ENCODE measurements around the gene CMC2.

Gene CMC2

DNA sequence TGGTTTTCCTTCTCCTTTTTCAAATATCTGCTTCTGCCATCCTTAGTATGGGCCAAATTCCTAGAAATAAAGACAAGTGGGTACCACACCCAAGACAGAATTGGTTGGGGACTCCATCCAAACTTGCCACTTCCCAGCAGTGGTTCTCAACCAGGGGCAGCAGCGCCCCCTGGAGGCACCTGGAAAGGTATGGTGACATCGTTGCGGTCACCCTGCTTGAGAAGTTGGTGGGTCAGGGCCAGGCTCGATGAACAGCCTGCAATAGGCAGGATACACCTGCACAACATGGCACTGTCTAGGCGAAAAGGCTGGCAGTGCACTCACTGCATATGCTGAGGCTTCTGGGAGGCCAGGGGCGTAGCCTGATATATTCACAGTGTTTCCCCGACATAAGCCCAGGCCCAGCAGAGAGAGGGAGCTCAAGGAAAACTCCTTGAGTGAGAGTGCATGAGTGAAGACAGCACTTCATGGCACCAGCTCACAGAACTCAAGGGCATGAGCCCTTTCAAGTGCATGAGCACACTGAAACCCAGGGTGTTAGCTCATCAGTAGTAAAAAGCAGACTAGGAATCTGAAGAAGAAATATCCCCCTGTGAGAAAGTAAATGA lies 57.7 kb downstream of the CMC2 start:
- ChIA-PET POLR2A (interaction anchor here (0.6 kb wide), 1 partner anchor 8 kb away, joined by 3 read pairs; no protein-coding TSS in a partner anchor), CTCF (interaction anchor here (0.6 to 1.8 kb wide), 12 partner anchors 8 to 193 kb away, joined by 3 to 5 read pairs (median 3); partner anchors contain the start of gene ATMIN)
- Histone ChIP-seq H3K9me3 (ENCODE audit: control extremely low read depth in 1 of 5, control insufficient read depth in 4 of 5, insufficient read depth in 2 of 5, low read depth in 1 of 5, low read length in 4 of 5) (peaks cover 0 to 2% (median 0%) of the 10 kb centered on the region in 5 experiments), H3K4me1 (ENCODE audit: control extremely low read depth in 1 of 4, control insufficient read depth in 4 of 4, insufficient read depth in 4 of 4, low read length in 3 of 4) (peaks cover 0 to 4% (median 0%) of the 10 kb centered on the region in 4 experiments), H3K4me3 (ENCODE audit: control insufficient read depth in 1 of 7, extremely low read depth in 1 of 7, insufficient read depth in 4 of 7, low read depth in 2 of 7, low read length in 6 of 7) (no peak overlapping the region), H3K36me3 (ENCODE audit: control insufficient read depth in 4 of 4, insufficient read depth in 4 of 4, low read length in 3 of 4) (no peaks in the 10 kb centered on the region), H3K27me3 (replicated peaks in 2 of 5; ENCODE audit: control insufficient read depth in 4 of 5, insufficient read depth in 5 of 5, low read length in 4 of 5) (peaks cover 0 to 5% (median 0%) of the 10 kb centered on the region in 5 experiments), H3K27ac (ENCODE audit: insufficient read depth in 1 of 2, low read depth in 1 of 2, low read length in 2 of 2, poor library complexity in 1 of 2, severe bottlenecking in 2 of 2) (no peak overlapping the region)
- WGBS (ENCODE audit: insufficient coverage): 39% methylated on average over 5 of the region's 7 CpGs
- DNase-seq: peak; percentile 60 to 77 (median 71)

GRCh38 chr16:80947708-80948625 lies 58.7 kb downstream of the CMC2 start:
- no peak for DNase-seq
- H3K27ac ChIP-seq (ENCODE audit: insufficient read depth in 1 of 2, low read depth in 1 of 2, low read length in 2 of 2, poor library complexity in 1 of 2, severe bottlenecking in 2 of 2): no peak overlapping the region
- ChIA-PET CTCF (interaction anchor here (1.5 to 2.0 kb wide), 4 partner anchors 11 to 35 kb away, joined by 3 to 5 read pairs (median 4); no protein-coding TSS in a partner anchor), POLR2A (no interaction called here)
- H3K27me3 ChIP-seq (replicated peaks in 2 of 5; ENCODE audit: control insufficient read depth in 4 of 5, insufficient read depth in 5 of 5, low read length in 4 of 5): peaks cover 0 to 5% (median 0%) of the 10 kb centered on the region in 5 experiments
- peaks cover 0 to 4% (median 0%) of the 10 kb centered on the region in 4 experiments for H3K4me1 ChIP-seq (ENCODE audit: control extremely low read depth in 1 of 4, control insufficient read depth in 4 of 4, insufficient read depth in 4 of 4, low read length in 3 of 4)
- H3K4me3 ChIP-seq (ENCODE audit: control insufficient read depth in 1 of 7, extremely low read depth in 1 of 7, insufficient read depth in 4 of 7, low read depth in 2 of 7, low read length in 6 of 7): no peak overlapping the region
- H3K9me3 ChIP-seq (ENCODE audit: control extremely low read depth in 1 of 5, control insufficient read depth in 4 of 5, insufficient read depth in 2 of 5, low read depth in 1 of 5, low read length in 4 of 5): peaks cover 0 to 7% (median 0%) of the 10 kb centered on the region in 5 experiments
- 82% methylated on average over 2 of the region's 9 CpGs for WGBS (ENCODE audit: insufficient coverage)
- H3K36me3 ChIP-seq (ENCODE audit: control insufficient read depth in 4 of 4, insufficient read depth in 4 of 4, low read length in 3 of 4): no peaks in the 10 kb centered on the region

- POLR2A ChIA-PET: no interaction called here
- Histone ChIP-seq H3K36me3 (ENCODE audit: control insufficient read depth in 4 of 4, insufficient read depth in 4 of 4, low read length in 3 of 4) (no peaks in the 10 kb centered on the region), H3K4me1 (ENCODE audit: control extremely low read depth in 1 of 4, control insufficient read depth in 4 of 4, insufficient read depth in 4 of 4, low read length in 3 of 4) (peaks cover 0 to 4% (median 0%) of the 10 kb centered on the region in 4 experiments), H3K27ac (ENCODE audit: insufficient read depth in 1 of 2, low read depth in 1 of 2, low read length in 2 of 2, poor library complexity in 1 of 2, severe bottlenecking in 2 of 2) (no peak overlapping the region), H3K27me3 (replicated peaks in 2 of 5; ENCODE audit: control insufficient read depth in 4 of 5, insufficient read depth in 5 of 5, low read length in 4 of 5) (peaks cover 0 to 5% (median 0%) of the 10 kb centered on the region in 5 experiments), H3K4me3 (ENCODE audit: control insufficient read depth in 1 of 7, extremely low read depth in 1 of 7, insufficient read depth in 4 of 7, low read depth in 2 of 7, low read length in 6 of 7) (no peak overlapping the region), H3K9me3 (ENCODE audit: control extremely low read depth in 1 of 5, control insufficient read depth in 4 of 5, insufficient read depth in 2 of 5, low read depth in 1 of 5, low read length in 4 of 5) (peaks cover 0 to 7% (median 0%) of the 10 kb centered on the region in 5 experiments)
- CTCF ChIA-PET: interaction anchor here (1.1 to 2.0 kb wide), 2 partner anchors 10 to 23 kb away, joined by 4 read pairs; no protein-coding TSS in a partner anchor
- DNase-seq: no peak
- 100% methylated on average over 4 of the region's 5 CpGs for WGBS (ENCODE audit: insufficient coverage)
These were observed 59.4 kb downstream of the CMC2 start for GRCh38 chr16:80947239-80947638.

DNA sequence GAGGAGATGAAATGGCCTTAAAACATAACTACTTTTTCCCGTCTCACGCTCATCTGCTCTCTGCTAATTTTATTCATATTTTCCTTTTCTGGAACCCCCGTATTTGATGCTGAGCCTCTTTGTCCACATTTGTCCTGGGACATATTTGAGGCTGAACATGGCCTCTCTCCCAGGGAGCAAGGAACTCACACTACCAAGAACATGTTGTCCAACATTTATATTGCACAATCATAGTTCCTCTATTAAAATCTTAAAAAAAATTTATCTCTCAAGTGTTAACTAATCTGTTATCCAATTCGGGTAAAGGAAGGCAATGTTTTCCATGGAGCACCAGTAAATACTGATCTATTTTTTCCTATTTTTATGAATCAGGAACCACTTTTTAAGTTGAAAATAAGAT lies 60.2 kb downstream of the CMC2 start:
- peaks cover 0 to 4% (median 0%) of the 10 kb centered on the region in 5 experiments for H3K9me3 ChIP-seq (ENCODE audit: control extremely low read depth in 1 of 5, control insufficient read depth in 4 of 5, insufficient read depth in 2 of 5, low read depth in 1 of 5, low read length in 4 of 5)

DNA sequence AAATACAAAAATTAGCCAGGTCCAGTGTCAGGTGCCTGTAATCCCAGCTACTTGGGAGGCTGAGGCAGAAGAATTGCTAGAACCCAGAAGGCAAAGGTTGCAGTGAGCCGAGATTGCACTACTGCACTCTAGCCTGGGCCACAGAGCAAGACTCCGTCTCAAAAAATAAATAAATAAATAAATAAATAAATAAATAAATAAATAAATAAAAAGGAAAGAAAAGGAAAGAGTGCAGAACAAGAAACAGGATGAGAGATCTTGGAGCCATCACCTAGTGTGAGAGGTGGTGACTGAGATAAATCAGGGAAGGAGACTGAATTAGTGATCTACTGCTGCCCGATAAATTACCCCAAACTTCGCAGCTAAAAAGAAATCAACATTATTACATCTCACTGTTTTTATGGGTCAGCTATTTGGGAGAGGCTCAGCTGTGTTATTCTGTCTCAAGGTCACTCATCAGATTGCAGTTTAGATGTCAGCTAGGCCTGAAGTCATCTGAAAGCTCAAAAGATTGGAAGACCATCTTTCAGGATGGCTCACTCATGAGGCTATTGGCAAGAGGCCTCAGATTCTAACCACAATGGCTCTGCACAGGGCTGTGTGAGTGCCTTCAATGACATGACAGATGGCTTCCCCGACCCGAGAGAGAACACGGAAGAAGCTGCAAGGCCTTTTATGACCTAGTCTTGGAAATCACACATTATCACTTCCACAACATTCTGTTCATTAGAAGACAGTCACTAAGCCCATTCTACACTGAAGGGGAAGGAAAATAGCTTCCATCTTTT lies 66.4 kb downstream of the CMC2 start:
- Histone ChIP-seq H3K27me3 (replicated peaks in 2 of 5; ENCODE audit: control insufficient read depth in 4 of 5, insufficient read depth in 5 of 5, low read length in 4 of 5) (peaks cover 0 to 5% (median 1%) of the 10 kb centered on the region in 5 experiments), H3K4me1 (ENCODE audit: control extremely low read depth in 1 of 4, control insufficient read depth in 4 of 4, insufficient read depth in 4 of 4, low read length in 3 of 4) (no peaks in the 10 kb centered on the region), H3K9me3 (ENCODE audit: control extremely low read depth in 1 of 5, control insufficient read depth in 4 of 5, insufficient read depth in 2 of 5, low read depth in 1 of 5, low read length in 4 of 5) (peaks cover 0 to 4% (median 0%) of the 10 kb centered on the region in 5 experiments), H3K27ac (ENCODE audit: insufficient read depth in 1 of 2, low read depth in 1 of 2, low read length in 2 of 2, poor library complexity in 1 of 2, severe bottlenecking in 2 of 2) (no peak overlapping the region), H3K36me3 (ENCODE audit: control insufficient read depth in 4 of 4, insufficient read depth in 4 of 4, low read length in 3 of 4) (no peaks in the 10 kb centered on the region), H3K4me3 (ENCODE audit: control insufficient read depth in 1 of 7, extremely low read depth in 1 of 7, insufficient read depth in 4 of 7, low read depth in 2 of 7, low read length in 6 of 7) (no peak overlapping the region)
- no peak for DNase-seq
- ChIA-PET POLR2A (no interaction called here), CTCF (interaction anchor here (1.5 kb wide), 1 partner anchor 9 kb away, joined by 4 read pairs; no protein-coding TSS in a partner anchor)
- WGBS (ENCODE audit: insufficient coverage): no CpG with 5 or more reads among the region's 7 CpGs

More for the DNA sequence above, 60.2 kb downstream of the CMC2 start:
- WGBS (ENCODE audit: insufficient coverage): 100% methylated on average over 1 of the region's 4 CpGs
- ChIA-PET CTCF (interaction anchor here (1.1 kb wide), 1 partner anchor 22 kb away, joined by 4 read pairs; no protein-coding TSS in a partner anchor), POLR2A (no interaction called here)
- Histone ChIP-seq H3K27me3 (replicated peaks in 2 of 5; ENCODE audit: control insufficient read depth in 4 of 5, insufficient read depth in 5 of 5, low read length in 4 of 5) (peaks cover 0 to 5% (median 0%) of the 10 kb centered on the region in 5 experiments), H3K4me3 (ENCODE audit: control insufficient read depth in 1 of 7, extremely low read depth in 1 of 7, insufficient read depth in 4 of 7, low read depth in 2 of 7, low read length in 6 of 7) (no peak overlapping the region), H3K36me3 (ENCODE audit: control insufficient read depth in 4 of 4, insufficient read depth in 4 of 4, low read length in 3 of 4) (no peaks in the 10 kb centered on the region), H3K4me1 (ENCODE audit: control extremely low read depth in 1 of 4, control insufficient read depth in 4 of 4, insufficient read depth in 4 of 4, low read length in 3 of 4) (peaks cover 0 to 4% (median 0%) of the 10 kb centered on the region in 4 experiments), H3K27ac (ENCODE audit: insufficient read depth in 1 of 2, low read depth in 1 of 2, low read length in 2 of 2, poor library complexity in 1 of 2, severe bottlenecking in 2 of 2) (no peak overlapping the region)
- no peak for DNase-seq

DNA sequence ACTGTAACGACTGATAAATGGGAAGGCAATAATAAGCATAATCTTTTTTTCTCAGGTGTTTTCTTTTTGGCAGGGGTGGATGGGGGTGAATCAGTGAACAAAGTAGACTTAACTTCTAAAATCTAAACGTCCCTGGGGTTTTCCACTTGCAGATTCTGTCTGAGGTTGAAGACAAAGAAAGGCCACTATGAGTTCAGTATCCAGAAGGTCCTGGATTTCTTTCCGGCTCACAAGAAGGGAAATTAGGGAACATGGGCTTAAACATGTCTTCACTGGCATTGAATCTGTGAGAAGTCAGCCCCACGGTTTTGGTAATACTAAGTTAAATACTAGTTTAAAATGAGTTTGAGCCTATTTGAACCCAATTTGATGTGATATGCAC lies 67.8 kb downstream of the CMC2 start:
- no peak overlapping the region for H3K4me3 ChIP-seq (ENCODE audit: control insufficient read depth in 1 of 7, extremely low read depth in 1 of 7, insufficient read depth in 4 of 7, low read depth in 2 of 7, low read length in 6 of 7)
- no peak for DNase-seq
- no peak overlapping the region for H3K27ac ChIP-seq (ENCODE audit: insufficient read depth in 1 of 2, low read depth in 1 of 2, low read length in 2 of 2, poor library complexity in 1 of 2, severe bottlenecking in 2 of 2)
- ChIA-PET CTCF (no interaction called here), POLR2A (no interaction called here)
- no peaks in the 10 kb centered on the region for H3K36me3 ChIP-seq (ENCODE audit: control insufficient read depth in 4 of 4, insufficient read depth in 4 of 4, low read length in 3 of 4)
- H3K27me3 ChIP-seq (replicated peaks in 2 of 5; ENCODE audit: control insufficient read depth in 4 of 5, insufficient read depth in 5 of 5, low read length in 4 of 5): peaks cover 0 to 17% (median 10%) of the 10 kb centered on the region in 5 experiments
- H3K4me1 ChIP-seq (ENCODE audit: control extremely low read depth in 1 of 4, control insufficient read depth in 4 of 4, insufficient read depth in 4 of 4, low read length in 3 of 4): no peaks in the 10 kb centered on the region
- H3K9me3 ChIP-seq (ENCODE audit: control extremely low read depth in 1 of 5, control insufficient read depth in 4 of 5, insufficient read depth in 2 of 5, low read depth in 1 of 5, low read length in 4 of 5): peaks cover 0 to 4% (median 0%) of the 10 kb centered on the region in 5 experiments
- WGBS (ENCODE audit: insufficient coverage): 85% methylated on average over 3 of the region's 4 CpGs

Data from common myeloid progenitor, CD34-positive (primary cell).